ENCODE results near the gene GOLGA8K.
"Not testable (repeated sequence)": the region's sequence is repeated elsewhere in the genome, so short reads cannot be mapped to it uniquely, and the experiment has no call there.

Gene GOLGA8K

DNA sequence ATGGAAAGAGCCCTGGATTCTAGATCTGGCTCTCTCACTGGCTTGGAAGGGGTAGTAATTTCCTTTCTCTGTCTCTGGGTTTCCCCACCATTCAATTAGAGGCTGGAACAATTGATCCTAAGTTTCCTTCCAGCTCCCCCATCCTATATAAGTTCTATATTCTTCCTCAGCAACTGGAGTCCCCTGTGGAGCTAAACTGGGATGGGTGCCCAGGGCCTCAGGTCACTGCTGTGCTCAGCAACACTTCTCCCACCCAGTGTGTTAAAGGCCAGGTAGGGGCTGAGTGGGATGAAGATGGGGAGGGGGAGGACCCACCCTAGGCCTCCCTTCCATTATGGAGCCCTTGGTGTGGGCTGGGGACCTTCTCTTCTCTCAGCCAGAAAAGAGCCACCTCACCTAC lies 46.2 kb downstream of the GOLGA8K start:
- not testable (repeated sequence) for DNase-seq (ENCODE audit: low read depth, low spot score)

DNA sequence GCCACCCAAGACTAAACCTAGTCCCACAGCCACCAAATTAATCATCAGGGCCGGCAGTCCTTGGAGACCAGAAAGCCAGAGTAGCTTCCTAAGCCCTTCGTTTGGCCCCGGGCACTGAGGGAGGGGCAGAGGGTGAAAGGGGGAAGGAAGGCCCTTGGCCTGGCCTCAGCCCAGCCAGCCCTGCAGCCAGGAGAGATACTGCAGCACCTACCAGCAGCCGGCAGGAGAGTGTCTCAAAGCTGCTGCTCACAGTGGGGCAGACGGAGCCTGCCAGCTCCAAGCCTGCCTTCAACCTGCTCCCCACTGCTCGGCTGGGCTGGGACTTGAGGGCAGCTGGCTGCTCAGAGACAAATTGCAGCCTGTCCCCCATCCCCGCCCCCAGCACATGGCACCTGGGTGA lies 50.3 kb downstream of the GOLGA8K start:
- not testable (repeated sequence) for DNase-seq (ENCODE audit: low read depth, low spot score)

DNA sequence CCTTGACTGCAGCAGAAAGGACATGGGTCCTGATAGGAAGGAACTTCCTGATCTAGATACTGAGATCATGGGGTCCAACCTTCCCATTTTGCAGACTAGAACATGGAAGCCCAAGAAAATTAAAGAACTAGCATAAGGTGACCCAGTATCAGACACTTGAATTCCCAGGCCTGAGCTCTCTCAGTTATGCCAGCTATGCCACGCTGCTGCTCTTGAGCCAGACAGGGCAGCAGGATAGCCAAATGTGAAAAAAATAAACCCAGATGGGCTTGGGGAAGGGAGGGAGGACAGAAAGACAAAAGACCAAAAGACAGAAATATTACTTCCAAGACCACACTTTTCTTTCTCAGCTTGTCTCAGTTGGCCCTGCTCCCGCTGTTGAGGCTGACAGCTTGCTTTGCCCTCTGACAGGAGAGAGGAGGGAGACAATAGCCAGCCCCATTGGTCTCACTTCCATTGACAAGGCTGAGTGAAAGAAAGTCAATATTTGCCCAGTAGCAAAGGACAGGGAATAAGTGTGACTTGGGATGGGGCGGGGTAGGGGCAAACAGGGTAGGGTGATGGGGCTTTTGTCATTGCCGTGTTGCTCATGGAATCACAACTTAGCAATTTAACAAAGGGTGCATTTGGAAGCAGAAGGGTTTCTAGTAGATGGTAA lies 52.4 kb downstream of the GOLGA8K start:
- not testable (repeated sequence) for DNase-seq (ENCODE audit: low read depth, low spot score)

DNA sequence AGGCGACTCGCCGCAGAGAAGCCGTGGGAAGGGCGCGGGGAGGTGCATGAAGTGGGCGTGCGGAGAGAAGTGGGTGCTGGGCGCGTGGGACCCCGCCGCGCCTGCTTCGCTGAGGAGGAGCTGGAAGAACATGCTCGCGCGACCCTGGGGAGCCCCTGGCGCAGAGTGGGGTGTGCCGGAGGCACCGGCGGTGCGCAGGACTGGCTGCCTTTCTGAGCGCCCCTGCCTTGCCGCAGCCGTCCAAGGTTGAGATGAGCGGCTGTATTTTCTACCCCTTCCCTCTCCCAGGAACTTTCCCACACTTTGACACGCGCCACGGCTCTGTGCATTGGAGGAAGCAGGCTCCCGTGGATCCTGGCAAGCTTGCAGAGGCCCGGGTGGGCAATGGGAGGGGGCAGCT lies 56.1 kb downstream of the GOLGA8K start:
- not testable (repeated sequence) for DNase-seq (ENCODE audit: low read depth, low spot score)

DNA sequence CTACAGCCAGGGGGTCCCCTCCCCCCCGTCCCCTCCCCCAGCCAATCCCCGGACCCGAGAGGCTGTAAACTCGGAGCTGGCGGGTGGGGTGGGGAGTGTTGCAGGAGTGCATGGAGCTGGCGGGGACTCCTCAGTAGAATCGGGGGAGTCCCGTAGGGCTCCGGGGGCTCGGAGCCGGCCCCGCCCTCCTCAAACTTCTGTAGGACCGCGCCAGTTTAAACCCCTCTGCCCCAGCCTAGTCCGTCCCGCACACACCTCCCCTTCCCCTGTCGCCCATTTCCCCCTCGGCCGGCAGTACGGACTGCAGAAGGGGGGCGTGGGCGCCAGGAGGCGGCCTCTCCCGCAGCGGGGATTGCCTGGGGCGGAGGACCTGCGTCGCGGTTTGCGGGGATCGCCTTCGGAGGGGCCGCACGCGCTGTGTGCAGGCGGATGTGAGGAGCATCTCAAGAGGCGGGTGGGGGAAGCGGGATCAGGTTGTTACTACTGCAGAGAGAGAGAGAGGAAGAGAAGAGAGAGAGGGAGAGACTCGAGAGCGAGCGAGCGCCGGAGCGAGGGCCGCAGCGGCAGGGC lies 57.0 kb downstream of the GOLGA8K start:
- DNase-seq (ENCODE audit: low read depth, low spot score): not testable (repeated sequence)

DNA sequence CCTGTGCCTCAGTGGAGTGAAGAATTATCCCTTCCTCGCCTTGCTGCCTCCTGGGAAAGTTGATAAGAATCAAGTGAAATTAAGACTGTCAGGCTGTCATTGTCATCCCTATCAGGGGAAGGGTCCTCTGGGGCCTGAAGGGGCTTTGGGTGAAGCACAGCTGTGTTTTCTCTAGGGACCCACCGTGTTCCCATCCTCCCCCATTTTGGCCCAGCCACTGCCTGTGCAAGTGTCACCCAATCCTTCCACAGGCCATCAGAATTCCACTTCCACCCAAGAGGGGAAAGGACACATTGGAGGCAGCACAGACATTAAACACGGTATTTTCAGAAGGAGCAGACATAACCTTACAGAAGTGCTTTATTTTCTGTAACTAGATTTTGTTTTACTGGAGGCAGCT lies 59.2 kb downstream of the GOLGA8K start:
- DNase-seq (ENCODE audit: low read depth, low spot score): not testable (repeated sequence)

Data from brain pericyte (primary cell).